ENCODE data around the gene UPB1.

UPB1 gene
- 1.5 to 3.2 reads per million in 2 donors for total RNA-seq

- DNase-seq: no peak
These were observed at the start of gene UPB1 for GRCh38 chr22:24494528-24495364. Gene UPB1 (plus strand): TSS chr22:24495332. CDS start chr22:24495404, 72 bp downstream.

GRCh38 chr22:24445481-24446259 is 49.5 kb upstream of the UPB1 start:
- no peak for DNase-seq

DNA sequence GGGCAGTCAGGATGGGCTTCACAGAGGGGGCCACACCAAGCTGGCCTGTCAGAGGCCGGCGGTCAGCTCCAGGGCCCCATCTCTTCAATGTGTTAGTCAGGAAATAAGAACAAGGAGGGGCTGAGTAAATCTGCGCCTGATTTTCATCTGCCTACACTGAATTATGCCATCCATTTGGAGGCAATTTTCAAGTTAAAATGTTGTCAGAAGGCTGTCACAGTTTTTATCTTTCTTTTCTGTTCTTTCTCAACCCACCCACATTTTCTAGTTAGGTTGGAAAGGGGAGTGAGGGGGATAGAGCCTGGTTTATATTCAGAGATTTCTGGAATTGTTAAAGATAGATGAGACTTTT is 48.9 kb upstream of the UPB1 start:
- no peak for DNase-seq

GRCh38 chr22:24450610-24451009 is 44.5 kb upstream of the UPB1 start:
- DNase-seq: no peak

GRCh38 chr22:24451162-24451561 is 44.0 kb upstream of the UPB1 start:
- no peak for DNase-seq

DNA sequence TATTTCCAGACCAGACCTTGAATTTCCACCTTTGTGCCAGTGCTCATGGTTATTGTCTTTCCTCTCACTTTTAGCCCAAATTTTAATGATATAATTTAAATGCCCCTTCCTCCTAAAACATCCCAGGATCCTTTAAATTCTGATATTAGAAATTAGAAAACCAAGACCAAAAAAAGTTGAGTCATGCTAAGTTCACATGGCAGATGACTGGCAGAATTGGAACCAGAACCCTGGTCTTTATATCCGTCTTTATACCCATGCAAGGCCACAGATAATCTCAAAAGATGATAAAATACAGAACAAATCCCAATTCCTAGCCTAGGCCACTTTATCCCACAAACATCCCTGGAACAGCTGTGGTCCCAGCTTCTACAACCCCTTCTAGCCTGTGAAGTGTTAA is 41.3 kb upstream of the UPB1 start:
- no peak for DNase-seq

GRCh38 chr22:24455039-24455438 is 40.1 kb upstream of the UPB1 start:
- no peak for DNase-seq

DNA sequence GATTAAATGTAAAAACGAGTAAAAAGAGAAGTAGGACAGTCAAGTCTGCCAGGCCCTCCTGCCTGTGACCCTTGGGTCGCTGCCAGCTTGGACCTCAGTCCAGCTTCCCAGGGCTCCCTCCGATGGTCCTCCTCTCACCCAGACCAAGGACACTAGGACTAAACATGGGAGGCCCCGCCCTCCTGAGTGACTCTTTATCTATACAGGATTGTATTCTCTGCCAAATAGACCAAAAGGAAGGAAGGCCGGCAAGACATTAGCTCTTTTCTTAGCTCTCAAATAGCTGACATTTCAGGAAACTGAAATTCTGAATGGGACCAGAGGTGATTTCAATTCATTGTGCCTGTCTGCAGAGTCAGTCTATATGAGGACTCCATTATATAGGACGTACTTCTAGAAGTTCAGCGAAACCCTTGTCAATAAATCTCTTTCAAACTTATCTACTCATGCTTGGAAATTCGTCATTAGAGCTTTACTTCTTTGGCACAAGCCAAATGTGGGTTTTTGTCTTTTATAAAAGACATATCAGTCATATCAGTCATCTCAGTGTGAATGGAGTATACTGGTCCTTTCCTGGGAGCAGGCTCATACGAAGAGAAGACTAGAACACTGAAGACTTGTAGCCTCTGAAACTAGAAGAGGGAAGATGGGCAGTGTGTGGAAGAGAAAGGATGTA is 39.2 kb upstream of the UPB1 start:
- DNase-seq: no peak

DNA sequence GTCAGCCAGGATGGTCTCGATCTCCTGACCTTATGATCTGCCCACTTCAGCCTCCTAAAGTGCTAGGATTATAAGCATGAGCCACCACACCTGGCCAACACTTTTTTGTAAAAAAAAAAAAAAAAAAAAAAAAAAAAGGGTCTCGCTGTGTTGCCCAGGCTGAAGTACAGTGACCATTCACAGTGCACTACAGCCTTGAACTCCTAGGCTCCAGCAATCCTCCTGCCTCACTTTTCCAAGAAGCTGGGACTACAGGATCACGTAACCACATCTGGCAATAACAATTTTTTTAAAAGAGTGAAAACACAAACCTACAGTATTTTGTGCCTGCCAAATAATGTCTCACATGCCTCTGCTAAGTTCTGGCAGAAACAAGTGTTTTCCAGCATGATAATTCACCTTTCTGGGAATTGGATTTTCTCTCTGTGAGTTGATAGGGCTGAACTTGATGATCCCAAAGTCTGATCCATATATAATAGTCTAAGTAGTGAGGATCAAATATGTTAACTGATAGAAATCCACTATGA is 37.2 kb upstream of the UPB1 start:
- DNase-seq: no peak

GRCh38 chr22:24459911-24460310 is 35.2 kb upstream of the UPB1 start:
- no peak for DNase-seq

GRCh38 chr22:24460418-24461089 is 34.6 kb upstream of the UPB1 start:
- no peak for DNase-seq

DNA sequence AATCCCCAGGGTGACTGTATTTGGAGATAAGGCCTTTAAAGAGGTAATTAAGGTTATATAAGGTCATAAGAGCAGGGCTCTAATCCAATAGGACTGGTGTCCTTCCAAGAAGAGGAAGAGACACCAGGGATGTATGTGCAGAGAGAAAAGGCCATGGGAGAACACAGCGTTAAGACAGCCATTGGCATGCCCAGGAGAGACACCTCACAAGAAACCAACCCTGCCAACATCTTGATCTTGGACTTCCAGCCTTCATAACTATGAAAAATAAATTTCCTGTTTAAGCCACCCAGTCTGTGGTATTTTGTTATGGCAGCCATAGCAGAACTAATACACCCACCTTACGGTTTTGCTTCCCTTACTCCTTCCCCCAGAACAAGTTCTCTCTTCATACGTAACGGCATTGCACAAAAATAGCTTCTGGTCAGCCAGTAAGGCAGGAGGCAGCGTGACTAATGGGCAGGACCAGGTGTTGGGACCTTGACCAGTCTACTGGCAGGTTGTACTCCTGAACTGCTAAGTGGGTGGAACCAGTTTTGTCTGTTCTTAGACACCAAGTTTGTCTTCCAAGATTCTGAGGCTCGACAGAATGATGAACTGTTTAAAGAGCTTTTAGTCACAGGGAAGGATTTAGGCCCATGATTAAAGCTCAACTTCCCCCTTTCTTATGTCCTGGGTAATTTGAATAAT is 31.9 kb upstream of the UPB1 start:
- DNase-seq: no peak

DNA sequence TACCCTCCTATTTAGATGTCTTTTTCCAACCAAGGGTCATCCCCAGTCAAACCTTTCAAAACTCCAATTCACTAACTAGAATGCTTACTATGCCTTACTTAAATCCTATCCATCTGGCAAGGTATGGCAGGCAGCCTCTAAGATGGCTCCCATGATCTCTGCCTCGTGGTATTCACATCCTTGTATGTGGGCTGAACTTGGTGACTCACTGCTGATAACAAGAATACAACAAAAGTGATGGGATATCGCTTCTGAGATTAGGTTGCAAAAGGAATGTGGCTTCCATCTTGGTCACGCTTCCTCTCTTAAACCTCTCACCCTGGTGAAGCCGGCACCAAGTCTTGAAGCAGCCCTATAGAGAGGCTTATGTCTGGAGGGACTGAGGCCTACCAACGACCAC is 29.6 kb upstream of the UPB1 start:
- no peak for DNase-seq

DNA sequence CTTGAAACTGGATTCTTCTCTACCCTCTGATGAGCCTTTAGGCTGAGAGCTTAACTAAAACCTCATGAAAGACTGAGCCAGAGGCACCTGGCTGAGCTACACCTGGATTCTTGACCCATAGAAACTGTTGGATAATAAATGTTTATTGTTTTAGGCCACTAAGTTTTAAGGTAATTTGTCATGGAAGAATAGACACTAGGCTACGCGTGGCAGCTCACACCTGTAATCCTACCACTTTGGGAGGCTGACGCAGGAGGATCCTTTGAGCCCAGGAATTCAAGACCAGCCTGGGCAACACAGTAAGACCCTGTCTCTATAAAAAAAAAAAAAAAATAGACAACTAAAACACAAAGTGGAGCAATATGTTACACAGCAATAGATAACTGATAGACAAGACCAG is 29.2 kb upstream of the UPB1 start:
- DNase-seq: no peak

DNA sequence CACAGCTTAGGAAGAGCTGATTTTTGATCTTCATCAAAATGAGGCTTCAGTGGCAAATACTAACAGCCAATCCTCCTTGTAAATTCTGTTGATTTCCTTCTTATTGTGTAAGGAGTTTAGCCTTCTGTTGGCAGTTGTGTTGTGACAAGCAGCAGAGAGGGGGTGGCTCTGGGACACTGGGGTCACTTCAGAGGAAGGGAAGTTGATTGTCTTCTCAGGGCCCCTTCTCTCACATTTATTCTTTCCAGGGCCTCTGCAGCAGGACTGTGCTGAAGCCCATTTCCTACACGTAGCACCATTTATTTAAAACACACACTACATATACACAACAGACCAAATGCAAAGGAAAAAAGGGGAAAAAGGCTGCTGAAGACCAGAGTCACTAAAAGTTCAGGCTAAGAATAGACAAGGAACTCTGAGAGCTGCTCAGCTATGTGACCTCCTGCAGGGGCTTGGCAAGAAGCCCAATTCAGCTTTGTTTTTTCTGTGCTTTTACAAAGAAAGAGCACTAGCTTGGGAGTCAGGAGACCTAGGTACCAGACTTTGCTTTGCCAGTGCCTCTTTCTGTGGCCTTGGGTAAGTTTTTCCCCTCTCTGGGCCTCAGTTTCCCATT is 28.3 kb upstream of the UPB1 start:
- no peak for DNase-seq

DNA sequence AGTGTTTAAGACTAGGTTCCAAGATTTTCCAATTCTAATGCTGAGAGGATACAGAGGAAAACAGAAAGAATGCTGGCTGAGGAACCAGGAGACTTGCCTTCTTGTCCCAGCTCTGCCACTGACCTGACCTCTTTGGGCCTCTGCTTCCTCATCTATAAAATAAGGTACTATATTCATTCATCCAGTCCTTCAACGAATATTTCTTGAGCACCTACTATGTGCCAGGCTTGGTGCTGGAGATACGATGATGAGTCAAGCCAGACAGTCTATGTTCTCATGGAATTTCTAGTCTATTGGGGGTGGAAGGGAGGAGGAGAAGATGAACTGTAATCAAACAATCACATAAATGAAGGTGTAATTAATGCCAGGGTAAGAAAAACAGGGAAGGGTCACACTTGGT is 27.8 kb upstream of the UPB1 start:
- no peak for DNase-seq

DNA sequence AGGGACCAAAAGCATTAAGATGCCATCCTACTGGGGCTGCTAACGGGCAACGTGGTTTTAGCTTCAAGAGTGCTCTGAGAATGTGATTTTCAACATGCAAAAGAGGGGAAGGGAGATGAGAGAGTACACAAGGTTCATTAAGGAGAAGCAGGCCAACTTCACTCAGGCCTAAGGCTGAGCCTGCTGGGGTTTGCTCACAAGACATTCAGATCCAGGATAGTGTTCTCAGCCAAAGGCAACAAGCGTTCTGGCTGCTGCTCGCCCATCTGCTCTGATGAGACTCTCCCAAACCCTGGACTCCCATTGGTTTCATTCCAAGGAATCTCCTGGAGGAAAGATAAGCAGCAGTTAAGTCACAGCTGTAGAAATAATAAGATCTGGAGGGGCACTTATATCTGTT is 23.6 kb upstream of the UPB1 start:
- DNase-seq: no peak

DNA sequence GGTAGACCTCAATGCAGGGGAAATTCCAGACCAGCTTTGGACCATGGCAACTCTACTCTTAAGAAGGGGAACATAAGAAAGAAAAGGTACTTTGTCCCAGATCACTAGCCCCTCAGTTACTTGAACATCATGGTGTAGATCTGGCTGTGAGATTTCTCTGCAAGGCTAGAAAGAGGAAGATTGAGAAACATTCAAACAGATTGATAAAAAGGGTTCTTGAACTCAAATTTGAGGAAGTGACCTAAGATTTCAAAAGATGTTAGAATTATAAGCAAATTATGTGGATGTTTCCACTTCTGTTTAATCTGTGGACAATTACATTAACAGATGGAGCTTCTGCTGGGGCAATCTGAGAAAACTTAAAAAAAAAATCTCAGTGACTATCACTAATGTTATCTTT is 21.8 kb upstream of the UPB1 start:
- no peak for DNase-seq

- DNase-seq: no peak
These were observed 20.9 kb upstream of the UPB1 start for GRCh38 chr22:24474221-24474620.

DNA sequence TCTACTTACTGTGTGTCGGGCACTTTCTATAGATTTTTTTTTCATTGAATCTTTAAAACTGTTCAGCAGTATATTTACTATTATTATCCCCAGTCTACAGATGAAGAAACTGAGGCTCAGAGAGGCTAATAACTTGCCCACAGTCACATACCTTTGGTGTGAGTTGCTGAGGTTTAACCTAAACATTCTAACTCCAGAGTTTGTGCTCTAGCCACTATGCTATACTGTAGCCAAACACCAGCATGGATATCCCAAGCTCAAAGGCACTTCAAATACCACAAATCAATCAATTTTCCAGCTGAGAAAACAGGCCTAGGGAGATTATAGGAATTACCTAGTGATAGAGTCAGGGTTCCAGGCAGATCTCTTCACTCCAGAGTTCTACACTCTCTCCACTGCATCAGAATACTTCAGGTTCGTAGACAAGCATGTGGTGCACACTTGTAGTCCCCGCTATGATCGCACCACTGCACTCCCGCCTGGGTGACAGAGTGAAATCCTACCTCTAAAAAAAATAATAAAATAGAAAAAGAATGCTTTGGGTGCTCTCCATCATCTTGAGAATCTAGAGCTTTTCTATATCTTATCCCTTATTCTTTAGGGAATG is 20.4 kb upstream of the UPB1 start:
- DNase-seq: no peak

- no peak for DNase-seq
These were observed 13.5 kb upstream of the UPB1 start for GRCh38 chr22:24481641-24482040.

All from activated gamma-delta T cell (primary cell).